Calu3 (cell line): Measurements from ENCODE around the gene NCBP1. TPM values are rescaled to one million over a fixed set of nuclear protein-coding genes. Genes with fewer than 3 reads are reported as not detected.

Experiments
- BruUV-seq: library from RNA; stranded (reverse); fragments of 400-500 nt; replicated peaks from 2 replicates; lab custom pipeline; 2021; lab: Mats Ljungman, UMichigan
- CTCF ChIA-PET: fragments of 300-600 bp; sonication (Branson Sonifier 250); formaldehyde crosslinking; loops from one replicate; lab custom pipeline; 2022; ENCODE audit warnings: antibody characterized with exemption; lab: Charles Lee
- DNase-seq: peaks from one replicate; pipeline ENCODE4 v3.0.0; 2022
- H3K27ac Mint-ChIP-seq: one replicate; pipeline ENCODE4 v1.8.0; 2022; ENCODE audit warnings: mixed read lengths; ENCODE audit not compliant: unreplicated experiment
- H3K27me3 Mint-ChIP-seq: one replicate; pipeline ENCODE4 v1.8.0; 2022; ENCODE audit warnings: mixed read lengths; ENCODE audit not compliant: unreplicated experiment
- H3K36me3 Mint-ChIP-seq: one replicate; pipeline ENCODE4 v1.8.0; 2022; ENCODE audit warnings: mild to moderate bottlenecking, moderate library complexity, mixed read lengths; ENCODE audit not compliant: insufficient read depth, unreplicated experiment
- H3K4me1 Mint-ChIP-seq: one replicate; pipeline ENCODE4 v1.8.0; 2022; ENCODE audit warnings: mild to moderate bottlenecking, low read depth, mixed read lengths; ENCODE audit not compliant: unreplicated experiment
- H3K4me3 Mint-ChIP-seq: one replicate; pipeline ENCODE4 v1.8.0; 2022; ENCODE audit warnings: mild to moderate bottlenecking, low read depth, moderate library complexity, mixed read lengths; ENCODE audit not compliant: unreplicated experiment
- H3K9me3 Mint-ChIP-seq: one replicate; pipeline ENCODE4 v1.8.0; 2022; ENCODE audit warnings: low read depth, mixed read lengths; ENCODE audit not compliant: unreplicated experiment
- intact Hi-C: fragments of 100-400 bp; cut with micrococcal nuclease; formaldehyde crosslinking; loops from one replicate; pipeline ENCODE4 v1.10.0; 2022; ENCODE audit not compliant: unreplicated experiment
- total RNA-seq: library from RNA; stranded (reverse); gene quantifications from 2 replicates; pipeline ENCODE4 v1.2.3, GENCODE V29; 2022
- TF ChIP-seq, protein P1 (sequence below): fragments of 200-600 bp; IDR thresholded peaks from one replicate; pipeline ENCODE4 v1.8.0; 2022; ENCODE audit warnings: antibody characterized with exemption; ENCODE audit not compliant: unreplicated experiment

The NCBP1 gene
- total RNA-seq, 1 experiment from 2014 or later = 32.2 TPM

DNA sequence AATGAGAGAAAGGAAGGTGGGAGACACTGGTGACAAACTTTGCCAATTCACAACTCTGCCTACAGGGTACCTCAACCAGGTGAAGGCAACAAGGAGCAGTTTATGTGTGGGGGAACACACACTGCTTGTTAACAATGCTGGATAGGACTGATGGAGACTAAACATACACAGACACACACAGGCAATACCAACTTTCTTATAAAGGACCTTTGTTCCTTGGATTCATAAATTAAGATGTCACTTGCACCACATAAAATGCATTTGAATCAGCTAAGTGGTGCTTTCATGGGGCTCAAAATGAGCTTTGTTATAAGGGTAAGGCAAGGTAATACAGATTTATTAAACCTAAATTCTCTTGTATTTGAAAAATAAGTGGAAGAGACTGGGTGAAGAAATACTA, 4.5 kb upstream of the NCBP1 start:
- TF ChIP-seq, protein P1, sequence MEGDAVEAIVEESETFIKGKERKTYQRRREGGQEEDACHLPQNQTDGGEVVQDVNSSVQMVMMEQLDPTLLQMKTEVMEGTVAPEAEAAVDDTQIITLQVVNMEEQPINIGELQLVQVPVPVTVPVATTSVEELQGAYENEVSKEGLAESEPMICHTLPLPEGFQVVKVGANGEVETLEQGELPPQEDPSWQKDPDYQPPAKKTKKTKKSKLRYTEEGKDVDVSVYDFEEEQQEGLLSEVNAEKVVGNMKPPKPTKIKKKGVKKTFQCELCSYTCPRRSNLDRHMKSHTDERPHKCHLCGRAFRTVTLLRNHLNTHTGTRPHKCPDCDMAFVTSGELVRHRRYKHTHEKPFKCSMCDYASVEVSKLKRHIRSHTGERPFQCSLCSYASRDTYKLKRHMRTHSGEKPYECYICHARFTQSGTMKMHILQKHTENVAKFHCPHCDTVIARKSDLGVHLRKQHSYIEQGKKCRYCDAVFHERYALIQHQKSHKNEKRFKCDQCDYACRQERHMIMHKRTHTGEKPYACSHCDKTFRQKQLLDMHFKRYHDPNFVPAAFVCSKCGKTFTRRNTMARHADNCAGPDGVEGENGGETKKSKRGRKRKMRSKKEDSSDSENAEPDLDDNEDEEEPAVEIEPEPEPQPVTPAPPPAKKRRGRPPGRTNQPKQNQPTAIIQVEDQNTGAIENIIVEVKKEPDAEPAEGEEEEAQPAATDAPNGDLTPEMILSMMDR = no peak
- BruUV-seq = no TSS peak
- H3K27me3 Mint-ChIP-seq = no peaks in the 10 kb centered on the region
- H3K36me3 Mint-ChIP-seq = peaks cover 31% of the 10 kb centered on the region
- intact Hi-C loops = no loop called here
- H3K4me3 Mint-ChIP-seq = no peak overlapping the region
- no peak overlapping the region for H3K27ac Mint-ChIP-seq
- DNase-seq = no peak
- CTCF ChIA-PET = no interaction called here
- H3K9me3 Mint-ChIP-seq = no peaks in the 10 kb centered on the region
- peaks cover 9% of the 10 kb centered on the region for H3K4me1 Mint-ChIP-seq

DNA sequence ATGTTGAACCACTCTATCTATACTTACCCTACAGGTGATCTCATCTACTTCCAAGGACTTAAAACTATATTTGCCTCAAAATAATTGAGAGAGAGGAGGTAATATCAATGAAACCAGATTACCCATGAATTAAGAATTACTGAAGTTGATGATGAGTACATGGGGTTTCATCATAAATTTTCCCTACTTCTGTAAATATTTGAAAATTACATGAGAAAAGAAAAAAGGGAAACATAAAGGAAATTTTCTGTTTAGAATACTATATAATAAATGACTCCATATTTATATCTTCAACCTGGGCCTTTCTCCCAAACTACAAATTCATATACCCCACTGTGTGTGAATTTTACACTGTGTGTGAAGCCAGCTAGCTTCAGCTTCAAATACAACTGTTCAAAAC, 3.0 kb upstream of the NCBP1 start:
- Mint-ChIP-seq H3K9me3 (no peaks in the 10 kb centered on the region), H3K4me1 (peaks cover 9% of the 10 kb centered on the region), H3K36me3 (peaks cover 45% of the 10 kb centered on the region), H3K4me3 (no peak overlapping the region), H3K27me3 (no peaks in the 10 kb centered on the region), H3K27ac (no peak overlapping the region)
- intact Hi-C loops = no loop called here
- TF ChIP-seq, protein P1 = no peak
- no TSS peak for BruUV-seq
- no peak for DNase-seq
- CTCF ChIA-PET = no interaction called here

DNA sequence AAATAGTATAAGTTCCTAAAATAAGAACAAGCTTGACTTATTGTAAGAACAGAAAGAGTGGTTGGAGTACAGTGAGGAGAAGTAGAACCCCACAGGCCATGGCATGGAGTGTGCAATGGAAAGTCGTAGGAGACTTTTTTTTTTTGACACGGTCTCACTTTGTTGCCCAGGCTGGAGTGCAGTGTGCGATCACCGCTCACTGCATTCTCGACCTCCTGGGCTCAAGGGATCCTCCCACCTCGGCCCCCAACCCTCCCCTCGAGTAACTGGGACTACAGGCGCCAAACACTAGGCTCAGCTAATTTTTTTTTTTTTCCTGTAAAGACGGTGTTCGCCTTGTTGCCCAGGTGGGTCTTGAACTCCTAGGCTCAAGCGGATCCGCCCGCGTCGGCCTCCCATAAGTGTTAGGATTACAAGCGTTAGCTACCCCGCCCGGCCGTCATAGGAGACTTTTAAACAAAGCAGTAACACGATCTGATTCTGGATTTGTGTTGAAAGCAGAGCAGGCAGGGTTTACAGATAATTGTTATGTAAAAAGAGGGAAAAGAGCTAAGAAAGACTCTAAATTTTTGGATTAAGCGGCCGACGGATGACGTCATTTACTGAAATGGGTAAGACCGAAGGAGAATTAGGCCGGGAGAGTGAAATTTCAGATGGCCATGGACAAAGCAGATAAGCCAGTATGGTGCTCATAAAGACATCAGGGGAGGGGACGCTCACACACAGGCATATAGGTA, 1.2 kb upstream of the NCBP1 start:
- no peaks in the 10 kb centered on the region for H3K9me3 Mint-ChIP-seq
- H3K4me3 Mint-ChIP-seq = peak overlapping the region; percentile 99
- peaks cover 41% of the 10 kb centered on the region for H3K36me3 Mint-ChIP-seq
- intact Hi-C loops = no loop called here
- peaks cover 21% of the 10 kb centered on the region for H3K4me1 Mint-ChIP-seq
- CTCF ChIA-PET = interaction anchor here (0.9 to 1.5 kb wide), 3 partner anchors 16 to 66 kb away, joined by 3 to 4 read pairs (median 3); no protein-coding TSS in a partner anchor
- no peaks in the 10 kb centered on the region for H3K27me3 Mint-ChIP-seq
- peak; percentile 2 for DNase-seq
- TF ChIP-seq, protein P1 = no peak
- peak overlapping the region; percentile 100 for H3K27ac Mint-ChIP-seq
- BruUV-seq = TSS peak; percentile 83

DNA sequence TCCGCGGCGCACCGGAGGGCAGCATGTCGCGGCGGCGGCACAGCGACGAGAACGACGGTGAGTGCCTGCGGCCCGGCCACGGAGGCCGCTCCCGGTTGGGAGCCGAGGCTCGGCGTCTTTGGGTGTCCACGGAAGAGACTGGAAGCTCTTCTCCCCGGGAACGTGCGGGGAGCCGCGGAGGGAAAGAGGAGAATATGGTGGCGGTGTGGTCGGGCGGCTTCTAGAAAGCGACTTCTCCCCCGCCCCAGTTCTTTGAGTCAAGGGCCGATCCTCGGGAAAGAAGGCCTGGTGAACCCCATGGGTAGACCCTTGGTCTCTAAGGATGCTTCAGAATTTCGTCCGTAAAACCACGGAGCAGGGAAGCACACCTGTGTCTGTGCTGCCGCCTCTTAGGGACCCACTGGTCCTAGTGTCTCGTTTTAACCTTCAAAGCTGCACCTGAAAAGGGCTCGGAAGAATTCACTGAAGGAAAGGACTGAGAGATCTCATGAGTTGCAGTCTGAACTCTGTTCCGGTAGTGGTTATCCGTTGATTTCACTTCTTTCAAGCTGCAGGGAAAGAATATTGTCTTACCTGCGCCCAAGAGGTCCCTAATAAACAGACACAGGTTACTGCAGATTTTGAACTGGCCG, 354 bp downstream of the NCBP1 start:
- peak overlapping the region; percentile 100 for H3K27ac Mint-ChIP-seq
- peaks cover 41% of the 10 kb centered on the region for H3K36me3 Mint-ChIP-seq
- H3K4me1 Mint-ChIP-seq = peaks cover 29% of the 10 kb centered on the region
- CTCF ChIA-PET = interaction anchor here (1.2 to 1.5 kb wide), 3 partner anchors 18 to 267 kb away, joined by 3 to 4 read pairs (median 3); no protein-coding TSS in a partner anchor
- TF ChIP-seq, protein P1 = no peak
- H3K9me3 Mint-ChIP-seq = no peaks in the 10 kb centered on the region
- intact Hi-C loops = no loop called here
- peak overlapping the region; percentile 99 for H3K4me3 Mint-ChIP-seq
- BruUV-seq = no TSS peak
- no peak for DNase-seq
- no peaks in the 10 kb centered on the region for H3K27me3 Mint-ChIP-seq
